GM21390 (cell line): ENCODE results near the gene PTPN22.
A peak's percentile ranks its signal among the peaks of the same experiment; 100 is the strongest.

Source experiments
- ATAC-seq: cut with Tn5 transposase; IDR thresholded peaks from one replicate; pipeline ENCODE4 v1.9.1; 2021; ENCODE audit not compliant: unreplicated experiment

The PTPN22 gene

DNA sequence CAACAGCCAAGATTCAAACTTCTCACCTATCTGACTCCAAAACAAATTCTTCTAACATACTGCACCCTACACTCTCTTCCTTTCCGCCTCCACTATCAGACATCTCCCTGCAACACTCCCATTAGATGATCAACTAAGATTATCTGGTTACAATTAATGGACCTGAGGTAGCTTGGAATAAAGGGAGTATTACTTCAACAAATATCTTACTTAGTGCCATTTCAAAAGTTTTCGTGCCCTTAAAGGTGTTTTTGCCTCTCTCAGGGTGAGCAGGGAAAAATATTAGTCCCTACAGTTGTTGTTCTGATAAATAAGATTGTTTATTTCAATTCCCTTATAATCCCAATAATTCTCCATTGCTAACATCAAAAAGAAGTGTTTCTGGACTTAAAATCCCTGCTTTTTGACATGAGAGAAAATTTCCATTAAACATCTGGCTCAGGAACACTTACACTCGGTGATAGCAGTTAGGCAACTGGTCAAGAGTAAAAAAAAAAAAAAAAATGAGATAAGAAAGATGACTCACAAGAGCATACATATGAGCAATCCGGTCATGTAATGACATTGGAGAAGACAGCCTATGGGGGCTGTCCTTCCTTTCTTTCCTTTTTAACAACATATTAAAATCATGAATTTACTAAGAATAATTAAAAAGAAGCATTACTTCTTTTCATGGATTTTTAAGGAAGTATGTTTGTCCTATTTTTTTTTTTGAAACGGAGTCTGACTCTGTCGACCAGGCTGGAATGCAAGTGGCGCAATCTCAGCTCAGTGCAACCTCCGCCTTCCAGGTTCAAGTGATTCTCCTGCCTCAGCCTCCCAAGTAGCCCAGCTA, 66.9 kb downstream of the PTPN22 start:
- no peak for ATAC-seq

DNA sequence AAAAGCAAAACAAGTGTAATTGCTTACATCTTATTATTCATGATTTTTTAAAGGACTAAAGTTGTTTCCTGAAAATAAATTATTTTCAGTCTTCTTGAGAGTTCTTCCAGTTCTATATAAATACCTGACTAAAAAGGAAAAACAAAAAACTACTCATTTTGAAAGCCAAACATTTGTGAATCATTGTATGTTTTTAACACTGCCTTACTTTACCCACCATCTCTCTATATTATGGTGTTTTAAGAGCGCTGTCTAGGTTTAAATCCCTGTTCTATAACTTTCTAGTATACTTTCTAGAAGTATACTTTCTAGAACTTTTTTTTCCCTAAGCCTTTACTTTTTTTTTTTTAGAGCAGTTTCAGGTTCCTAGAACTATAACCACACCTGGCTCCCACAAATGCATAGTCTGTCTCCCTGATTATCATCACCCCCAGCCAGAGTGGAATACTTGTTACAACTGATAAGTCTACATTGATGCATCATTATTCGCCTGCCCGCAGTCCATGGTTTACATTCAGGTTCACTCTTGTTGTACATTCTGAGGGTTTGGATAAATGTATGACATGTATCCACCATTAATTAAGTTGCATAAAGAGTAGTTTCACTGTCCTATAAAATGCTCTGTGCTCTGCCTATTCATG, 69.0 kb downstream of the PTPN22 start:
- no peak for ATAC-seq

DNA sequence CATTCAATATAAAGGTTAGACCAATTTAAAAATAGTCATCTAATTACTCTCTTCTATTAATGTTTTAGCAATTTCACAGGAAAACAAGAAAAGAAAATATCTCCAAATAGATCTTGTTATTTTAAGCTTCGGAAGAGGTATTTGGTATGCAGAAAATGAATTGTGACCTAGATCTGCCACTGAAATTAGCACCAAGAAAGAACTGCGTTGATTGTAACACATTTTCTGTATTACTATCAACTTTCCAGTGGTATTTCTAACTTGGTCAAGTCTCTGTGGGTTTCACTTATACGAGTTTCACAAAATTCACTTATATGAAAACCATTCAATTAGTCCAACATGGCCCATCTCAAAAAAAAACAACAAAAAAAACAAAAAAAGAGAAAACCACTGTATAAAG, 71.0 kb downstream of the PTPN22 start:
- ATAC-seq: no peak

DNA sequence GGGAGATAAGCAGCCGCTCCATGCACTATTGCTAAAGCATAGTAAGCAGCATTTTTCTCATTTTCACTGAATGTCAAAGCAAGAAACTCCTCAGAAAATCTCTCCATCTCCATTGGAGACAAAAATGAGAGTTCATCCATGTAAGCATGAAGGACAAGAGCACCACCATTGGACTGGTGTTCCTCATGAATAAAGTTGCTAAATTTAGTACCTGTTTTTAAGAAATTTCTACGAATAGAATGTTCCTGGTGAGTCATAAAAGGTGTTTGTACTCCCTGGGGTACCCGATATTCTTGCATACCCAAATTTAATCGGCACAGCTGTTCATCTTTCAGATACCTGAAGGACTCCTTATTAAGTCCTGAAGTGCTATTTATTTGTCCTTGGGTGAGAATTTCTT, 74.0 kb downstream of the PTPN22 start:
- ATAC-seq: no peak

DNA sequence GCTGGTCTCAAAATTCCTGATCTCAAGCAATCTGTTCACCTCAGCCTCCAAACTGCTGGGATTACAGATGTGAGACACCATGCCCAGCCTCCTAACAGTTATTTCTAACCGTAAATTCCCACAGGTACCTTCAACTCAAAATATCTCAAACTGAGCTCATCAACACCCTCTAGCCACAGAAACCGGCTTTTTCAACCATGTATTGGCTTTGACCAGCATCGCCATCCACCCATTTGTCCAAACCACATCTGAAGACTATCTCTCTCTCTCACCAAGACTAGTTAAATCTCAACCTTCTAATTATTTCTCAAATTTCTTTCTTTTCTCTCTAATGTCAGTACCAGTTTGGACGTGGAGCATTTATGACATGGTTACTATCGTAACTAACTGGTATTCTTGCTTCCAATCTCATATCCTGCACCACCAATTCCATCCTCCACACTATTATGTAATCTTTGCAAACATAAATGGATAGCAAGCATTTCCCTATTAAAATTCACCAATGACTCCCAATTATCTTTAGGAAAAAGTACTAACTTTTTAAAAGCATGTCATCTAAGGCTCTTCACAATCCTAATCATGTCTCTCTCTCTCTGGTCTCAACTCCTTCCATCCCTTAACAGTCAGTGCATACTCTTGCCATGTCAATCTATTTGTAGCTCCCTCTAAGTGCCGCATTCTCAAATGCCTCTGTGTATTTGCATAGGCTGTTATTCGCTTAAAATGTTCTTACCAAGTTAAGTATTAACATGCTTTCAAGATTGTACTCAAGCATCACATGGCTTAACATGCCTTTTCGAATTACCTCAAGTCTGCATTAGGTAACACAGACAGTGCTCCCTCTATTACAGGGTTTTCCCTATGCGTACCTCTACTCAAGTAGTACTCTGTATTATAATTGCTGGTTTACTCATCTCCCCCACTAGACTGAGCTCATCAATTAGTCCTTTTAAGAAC, 77.4 kb downstream of the PTPN22 start:
- peak; percentile 43 for ATAC-seq

DNA sequence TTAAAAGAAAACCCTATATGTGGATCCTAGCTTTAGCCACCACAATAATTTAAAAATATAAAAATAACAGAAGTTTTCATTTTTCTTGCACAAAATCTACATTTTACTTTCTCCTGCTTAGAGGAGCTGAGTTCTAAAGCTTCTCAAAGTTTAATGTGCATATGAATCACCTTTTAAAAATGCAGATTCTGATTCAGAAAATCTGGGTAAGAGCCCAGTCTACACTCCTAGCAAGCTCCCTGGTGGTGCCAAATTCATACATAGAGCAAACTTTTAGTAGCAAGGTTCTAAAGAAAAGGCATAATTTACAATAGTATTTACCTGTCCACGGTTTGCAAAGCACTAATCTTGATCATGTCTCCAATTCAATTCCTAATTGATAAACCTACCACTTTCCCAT, 78.5 kb downstream of the PTPN22 start:
- no peak for ATAC-seq

DNA sequence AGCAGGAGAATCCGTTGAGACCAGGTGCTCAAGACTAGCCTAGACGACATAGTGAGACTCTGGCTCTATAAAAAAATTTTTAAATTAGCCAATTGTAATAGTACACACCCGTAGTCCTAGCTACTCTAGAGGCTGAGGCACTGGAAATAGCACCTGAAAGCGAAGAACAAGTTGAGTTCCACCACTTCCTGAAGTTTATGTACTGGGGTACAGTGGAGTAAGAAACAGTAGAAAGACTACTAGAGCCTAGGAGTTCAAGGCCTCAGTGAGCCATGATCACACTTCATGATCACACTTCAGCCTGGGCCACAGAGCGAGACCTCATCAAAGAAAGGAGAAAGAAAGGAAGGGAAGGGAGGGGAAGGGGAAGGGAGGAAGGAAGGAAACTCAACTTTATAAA, 79.0 kb downstream of the PTPN22 start:
- ATAC-seq: peak; percentile 66

DNA sequence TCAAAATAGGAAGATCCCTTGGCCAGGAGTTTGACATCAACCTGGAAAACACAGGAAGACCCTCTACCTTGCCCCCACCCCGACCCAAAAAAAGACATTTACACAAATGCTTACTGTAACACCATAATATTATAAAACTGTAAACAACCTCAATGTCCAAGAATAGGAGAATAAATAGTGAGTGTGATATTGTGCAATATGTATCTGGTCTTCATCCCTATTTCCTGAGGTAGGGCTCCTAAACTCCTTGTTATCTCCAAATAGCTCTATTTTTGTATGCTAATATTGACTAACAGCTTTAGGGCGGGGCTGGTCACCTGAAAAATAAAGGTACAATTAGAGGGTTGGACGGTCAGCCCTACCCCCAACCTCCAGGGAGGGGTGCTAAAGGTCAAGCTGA, 82.7 kb downstream of the PTPN22 start:
- ATAC-seq: no peak

DNA sequence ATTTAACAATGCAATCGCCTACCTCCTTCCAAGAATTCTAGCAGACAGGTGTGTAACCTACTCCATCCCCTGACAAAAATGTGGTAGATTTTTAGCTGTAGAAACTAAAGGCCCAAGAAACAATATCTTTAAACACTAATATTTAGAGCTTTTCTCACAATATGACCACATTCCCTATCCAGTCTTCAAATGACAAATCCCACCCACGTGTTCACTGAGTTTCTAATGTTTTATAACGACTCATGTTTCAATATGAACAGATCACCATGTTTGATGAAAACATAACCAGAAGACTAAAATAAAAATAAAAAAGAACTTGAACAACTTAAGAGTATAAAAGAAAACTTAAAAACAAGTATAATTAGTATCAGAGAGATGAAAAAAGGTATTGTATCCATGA, 83.8 kb downstream of the PTPN22 start:
- ATAC-seq: no peak

DNA sequence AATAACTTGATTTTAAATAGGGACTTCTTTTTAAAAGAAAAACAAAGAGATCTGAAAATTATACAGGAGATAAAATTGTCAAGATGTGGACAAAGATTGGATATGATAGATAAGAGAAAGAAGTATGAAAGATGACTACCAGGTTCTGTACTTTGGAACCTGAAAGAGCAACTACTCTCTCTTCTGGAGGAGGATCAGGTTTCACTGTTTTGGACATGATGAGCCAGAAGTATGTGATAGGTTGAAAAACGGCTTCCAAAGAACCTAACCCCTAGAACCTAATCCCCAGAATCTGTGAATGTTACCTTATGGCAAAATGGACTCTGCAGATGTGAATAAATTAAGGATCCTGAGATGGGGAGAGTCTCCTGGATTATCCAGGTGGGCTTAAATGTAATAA, 85.4 kb downstream of the PTPN22 start:
- ATAC-seq: no peak

DNA sequence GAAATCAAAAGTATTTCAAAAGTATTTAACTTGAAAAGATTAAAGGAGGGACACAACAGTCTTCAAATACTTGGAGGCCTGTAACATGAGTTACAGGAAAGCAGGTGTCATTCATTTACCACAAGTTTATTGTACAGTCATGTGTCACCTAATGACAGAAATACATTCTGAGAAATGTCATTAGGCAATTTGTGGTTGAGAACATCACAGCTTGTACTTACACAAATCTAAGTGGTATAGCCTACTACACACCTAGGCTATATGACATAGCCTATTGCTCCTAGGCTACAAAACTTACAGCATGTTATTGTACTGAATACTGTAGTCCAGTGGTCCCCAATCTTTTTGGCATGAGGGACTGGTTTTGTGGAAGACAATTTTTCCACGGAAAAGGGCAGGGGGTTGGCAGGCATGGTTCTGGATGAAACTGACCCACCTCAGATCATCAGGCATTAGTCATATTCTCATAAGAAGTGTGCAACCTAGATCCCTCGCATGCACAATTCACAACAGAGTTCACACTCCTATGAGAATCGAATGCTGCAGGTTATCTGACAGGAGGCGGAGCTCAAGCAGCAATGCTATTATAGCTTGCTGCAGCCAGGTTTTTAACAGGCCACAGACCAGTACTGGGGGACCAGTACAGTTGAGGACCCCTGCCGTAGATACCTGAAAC, 87.3 kb downstream of the PTPN22 start:
- ATAC-seq: peak; percentile 61

DNA sequence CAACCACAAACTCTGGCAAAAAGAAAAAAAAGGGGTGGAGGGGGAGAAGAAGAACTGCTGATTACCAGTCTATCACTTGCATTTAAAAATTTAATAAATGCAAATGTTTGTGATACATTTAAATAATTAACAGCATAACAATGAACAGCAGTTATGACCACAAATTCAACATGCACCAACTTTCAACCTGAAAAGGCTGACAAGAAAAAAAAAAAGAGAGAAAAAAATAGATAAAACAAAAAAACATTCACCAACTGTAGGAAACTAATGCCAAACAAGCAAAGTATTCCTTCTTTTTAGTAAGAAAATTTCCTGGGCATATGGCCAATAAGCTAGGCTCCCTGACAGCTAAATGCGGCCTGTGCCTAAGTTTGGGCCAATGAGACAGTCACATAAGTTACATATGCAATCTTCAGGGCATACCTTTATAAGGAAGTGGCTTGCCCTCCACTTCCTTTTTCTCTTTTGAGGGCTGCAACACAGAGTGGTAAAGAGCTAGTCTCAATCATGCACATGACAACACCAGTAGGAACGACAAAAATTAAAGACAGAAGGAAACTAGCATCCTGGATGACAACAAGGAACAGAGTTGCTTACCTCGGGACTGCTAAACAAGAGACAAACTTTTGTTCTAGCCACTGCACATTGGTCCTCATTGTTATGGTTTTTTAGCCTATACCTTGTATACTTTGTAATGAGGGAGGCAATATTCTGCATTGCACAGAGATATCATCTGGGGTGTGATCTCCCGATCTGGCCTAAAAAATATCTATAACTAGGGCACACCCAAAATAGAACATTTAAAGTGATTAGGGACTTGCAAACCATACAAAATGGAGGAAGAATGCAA, 88.0 kb downstream of the PTPN22 start:
- peak; percentile 73 for ATAC-seq

DNA sequence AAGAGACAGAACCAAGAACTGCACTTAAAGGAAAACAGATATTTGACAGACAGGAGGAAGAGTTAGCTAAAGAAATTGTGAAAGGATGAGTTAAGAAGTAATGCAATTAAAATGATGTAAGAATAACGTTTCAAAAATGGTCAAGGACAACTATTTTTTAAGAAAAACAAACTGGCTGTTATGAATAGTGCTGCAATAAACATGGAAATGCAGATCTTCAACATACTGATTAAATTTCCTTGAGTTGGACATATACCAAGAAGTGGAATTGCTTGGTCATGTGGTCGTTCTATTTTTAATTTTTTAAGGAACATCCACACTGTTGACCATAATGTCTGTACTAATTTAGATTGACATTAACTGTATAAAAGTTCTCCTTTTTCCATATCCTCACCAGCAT, 89.1 kb downstream of the PTPN22 start:
- no peak for ATAC-seq

DNA sequence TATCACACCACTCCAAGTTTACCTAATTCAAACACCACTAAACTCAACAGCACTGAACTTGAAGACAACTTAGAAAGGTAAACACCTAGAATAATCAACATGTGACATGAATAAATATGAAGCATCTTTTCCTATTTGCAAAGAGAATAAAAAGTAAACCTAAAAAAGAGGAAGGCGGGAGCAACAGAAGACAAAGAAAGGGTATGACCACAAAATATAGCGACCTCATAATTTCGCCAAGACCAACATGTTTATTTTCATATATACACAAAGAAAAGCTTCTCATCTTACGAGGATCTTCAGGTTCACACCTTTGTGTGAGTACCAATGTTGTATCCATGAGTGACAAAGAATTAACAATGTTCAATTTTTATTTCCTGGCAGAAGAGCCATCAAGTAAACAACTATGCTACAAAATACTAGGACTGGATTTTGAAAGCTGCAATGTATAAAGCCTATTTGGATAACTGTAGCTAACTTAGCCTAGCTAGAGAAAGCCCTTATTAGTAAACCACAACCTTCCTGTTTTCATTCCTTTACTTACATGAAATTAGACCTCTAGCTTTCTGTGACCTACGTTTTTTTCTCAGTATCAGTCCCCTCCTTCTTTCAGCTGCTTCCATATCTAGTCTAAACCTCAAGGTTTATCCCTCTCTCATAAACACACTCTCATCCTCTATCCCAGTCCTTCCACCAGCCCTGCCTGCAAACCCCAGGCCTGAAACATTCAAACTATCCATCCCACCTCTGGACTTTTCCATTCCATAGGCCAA, 91.0 kb downstream of the PTPN22 start:
- peak; percentile 56 for ATAC-seq

DNA sequence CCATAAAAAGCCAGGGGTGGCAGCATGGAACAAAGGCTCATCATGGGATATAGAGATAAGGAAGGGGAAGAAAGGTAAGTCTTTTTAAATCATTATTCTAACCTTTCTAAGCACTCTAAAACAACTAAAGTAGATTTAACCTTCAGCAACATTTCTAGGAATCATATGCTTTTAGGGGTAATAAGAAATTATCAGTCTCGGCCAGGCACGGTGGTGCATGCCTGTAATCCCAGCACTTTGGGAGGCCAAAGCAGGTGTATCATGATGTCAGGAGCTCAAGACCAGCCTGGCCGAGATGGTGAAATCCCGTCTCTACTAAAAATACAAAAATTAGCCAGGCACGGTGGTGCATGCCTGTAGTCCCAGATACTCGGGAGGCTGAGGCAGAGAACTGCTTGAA, 92.0 kb downstream of the PTPN22 start:
- ATAC-seq: no peak

DNA sequence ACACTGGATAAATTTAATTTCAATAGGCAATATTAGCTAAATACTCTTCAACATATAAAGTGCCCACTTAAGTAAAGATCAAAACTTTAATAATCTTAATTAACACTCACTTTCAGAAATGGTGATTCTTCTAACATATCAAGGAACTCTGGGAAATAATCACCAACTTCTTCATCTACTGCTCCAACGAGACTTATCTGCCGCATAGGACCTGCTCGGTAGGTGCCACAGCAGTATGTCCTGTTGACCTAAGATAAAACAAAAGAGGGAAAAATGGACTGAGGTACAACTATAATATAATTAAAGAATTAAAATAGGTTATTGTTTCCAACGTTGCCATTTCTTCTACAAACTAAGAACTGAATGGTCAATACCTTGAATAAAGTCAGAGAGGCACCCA, 94.0 kb downstream of the PTPN22 start:
- ATAC-seq: no peak

DNA sequence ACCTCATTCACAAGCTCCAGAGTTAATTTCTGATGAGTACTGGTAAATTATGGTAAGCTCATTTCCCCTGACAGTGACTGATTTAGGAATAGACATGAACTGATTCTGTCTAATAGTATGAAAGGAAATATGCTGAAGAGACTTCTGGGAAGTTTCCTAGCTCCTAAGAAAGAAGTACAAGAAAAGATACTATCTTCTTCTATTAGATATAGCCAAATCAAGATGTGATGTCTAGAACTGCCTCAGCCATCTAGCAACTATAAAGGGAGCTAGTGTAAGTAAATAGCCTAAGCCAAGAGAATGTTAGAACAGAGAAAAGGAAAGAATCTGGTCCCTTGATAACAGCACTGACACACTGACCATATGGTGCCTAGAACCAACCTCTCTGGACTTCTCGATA, 101.5 kb downstream of the PTPN22 start:
- ATAC-seq: no peak

DNA sequence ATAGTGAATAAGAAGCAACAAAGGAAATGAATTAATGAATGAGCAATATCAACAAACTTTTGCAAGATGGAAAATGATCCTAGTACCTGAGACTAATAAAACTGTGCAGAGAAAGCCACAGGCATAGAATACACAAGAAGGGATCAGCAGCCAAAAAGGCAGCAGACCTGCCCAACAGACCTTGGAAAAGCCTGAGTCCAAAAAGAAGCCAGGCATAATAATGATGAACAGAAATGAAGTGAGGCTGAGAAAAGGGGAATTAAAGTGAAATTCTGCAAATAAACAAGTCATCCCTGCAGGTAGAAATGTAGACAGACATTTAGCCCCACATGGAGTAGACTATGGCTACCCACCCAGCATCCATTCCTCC, 101.9 kb downstream of the PTPN22 start:
- no peak for ATAC-seq

DNA sequence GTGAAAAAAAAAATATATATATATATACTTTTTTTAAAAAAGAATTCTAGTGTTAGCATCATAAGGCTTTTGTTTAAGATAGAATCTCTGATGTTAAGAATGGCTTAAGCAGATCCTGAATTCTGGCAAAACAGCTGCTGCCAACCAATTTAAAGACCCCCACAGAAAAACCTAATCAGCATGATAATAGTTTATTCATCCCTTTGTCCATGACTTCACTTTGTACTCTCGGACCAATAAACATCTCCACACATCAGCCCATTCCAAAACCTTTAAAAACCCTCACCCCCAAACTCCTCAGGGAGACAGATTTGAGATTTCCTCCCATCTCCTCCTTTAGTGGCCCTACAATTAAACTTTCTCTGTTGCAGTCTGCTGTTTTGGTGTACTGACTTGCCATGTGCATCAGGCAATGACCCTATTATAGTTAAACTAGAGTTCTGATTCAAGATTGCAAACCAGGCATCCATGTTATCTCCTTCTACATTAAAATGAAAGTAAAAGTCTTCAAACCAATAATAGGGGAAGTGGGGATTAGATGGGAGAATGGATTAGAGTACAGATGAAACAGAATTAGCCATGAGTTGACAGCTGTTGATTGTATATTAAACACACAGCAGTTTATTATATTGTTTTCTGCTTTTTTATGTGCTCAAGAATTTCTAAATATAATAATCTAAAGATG, 102.5 kb downstream of the PTPN22 start:
- no peak for ATAC-seq
